ENCODE measurements around the gene CCL11.
"Not testable (repeated sequence)": the region's sequence is repeated elsewhere in the genome, so short reads cannot be mapped to it uniquely, and the experiment has no call there.

Gene CCL11

DNA sequence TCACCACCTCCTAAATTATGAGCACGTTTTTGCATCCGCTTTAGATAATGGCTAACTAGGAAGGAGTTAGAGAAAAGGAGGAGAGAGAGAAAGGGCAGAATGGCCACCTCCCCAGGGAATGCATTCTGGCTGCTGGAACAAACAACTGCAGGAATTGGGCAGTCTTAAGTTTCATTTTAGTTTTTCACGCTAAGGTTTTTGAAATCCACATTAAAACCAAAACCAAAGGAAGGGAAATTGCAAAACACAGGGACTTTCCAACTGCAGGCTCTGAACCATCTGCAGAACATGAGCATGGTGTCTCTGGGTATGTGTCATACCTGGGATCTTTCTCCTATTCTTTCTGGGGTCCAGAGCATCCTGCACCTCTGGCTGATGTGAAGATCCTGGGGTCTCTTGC is 21.6 kb downstream of the CCL11 start:
- DNase-seq (ENCODE audit: low spot score), result no peak

DNA sequence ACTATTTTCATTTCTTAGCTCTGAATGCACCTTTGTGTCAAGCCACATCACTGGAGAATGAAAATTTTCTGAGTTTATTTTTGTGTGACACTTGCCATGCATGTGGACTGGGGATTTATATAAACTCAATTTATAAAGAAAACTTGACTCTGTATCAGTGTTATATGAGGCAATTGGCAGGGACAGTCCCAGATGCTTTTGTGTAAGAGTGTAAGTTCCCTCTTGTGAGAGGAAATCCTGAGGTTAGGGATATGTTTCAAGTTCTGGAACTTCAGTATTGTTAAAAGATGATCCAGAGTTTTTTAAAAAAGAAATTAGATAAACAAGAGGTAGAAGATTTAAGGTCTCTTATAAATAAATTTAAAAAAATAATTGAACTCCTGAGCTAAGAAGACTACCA is 22.8 kb downstream of the CCL11 start:
- no peak for DNase-seq (ENCODE audit: low spot score)

DNA sequence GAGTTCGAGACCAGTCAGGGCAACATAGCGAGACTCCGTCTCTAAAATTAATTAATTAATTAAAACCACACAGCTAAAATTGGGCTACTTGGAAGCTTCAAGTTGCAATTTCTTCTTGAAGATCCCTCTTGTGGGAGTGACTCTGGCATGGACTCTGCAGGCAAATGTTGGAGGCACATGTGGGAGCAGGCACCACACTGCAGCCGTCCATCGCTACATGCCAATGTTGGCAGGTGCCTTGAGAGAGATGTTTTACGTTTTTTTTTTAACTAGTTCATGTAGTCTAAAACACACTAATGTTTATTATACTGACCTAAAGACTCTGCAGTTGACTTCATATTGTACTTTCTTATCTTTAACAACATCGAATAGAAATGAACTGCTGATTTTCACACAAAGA is 25.7 kb downstream of the CCL11 start:
- DNase-seq (ENCODE audit: low spot score), result no peak

DNA sequence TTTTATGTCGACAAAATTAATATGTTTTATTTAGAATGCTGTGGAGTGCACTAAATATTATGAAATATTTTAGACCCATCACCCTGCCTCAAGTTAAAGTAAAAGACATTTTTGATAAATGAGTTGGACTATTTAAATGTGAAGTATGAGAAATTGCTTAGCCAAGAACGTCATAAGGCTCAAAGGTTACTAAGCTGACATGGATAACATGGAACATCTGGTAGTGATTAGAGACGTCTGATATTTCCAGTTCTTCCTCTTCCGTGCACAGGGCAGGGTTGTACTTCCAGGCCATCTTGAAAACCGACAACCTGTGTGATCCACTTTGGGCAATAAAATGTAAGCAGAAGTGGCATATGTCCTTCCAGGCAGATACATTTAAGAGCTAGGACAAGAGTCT is 26.5 kb downstream of the CCL11 start:
- peak; percentile 24 for DNase-seq (ENCODE audit: low spot score)

DNA sequence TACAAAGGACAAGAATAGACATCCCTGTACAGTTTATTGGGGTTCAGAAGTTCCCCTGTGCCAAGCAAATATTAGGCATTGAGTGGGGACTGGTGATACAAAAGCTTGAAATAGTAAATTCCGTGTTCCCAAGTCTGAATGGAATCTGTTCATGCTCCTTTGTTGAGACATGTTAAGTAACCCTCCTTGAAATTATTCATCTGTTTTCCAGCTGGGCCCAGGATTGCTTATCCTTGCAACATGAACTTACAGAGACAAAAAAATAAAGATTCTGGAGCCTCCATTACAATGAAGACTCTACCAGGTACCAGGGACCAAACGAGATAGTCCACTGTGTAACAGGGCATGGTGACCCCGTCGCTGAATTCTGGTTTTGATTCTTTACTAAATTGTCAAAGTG is 27.6 kb downstream of the CCL11 start:
- no peak for DNase-seq (ENCODE audit: low spot score)

DNA sequence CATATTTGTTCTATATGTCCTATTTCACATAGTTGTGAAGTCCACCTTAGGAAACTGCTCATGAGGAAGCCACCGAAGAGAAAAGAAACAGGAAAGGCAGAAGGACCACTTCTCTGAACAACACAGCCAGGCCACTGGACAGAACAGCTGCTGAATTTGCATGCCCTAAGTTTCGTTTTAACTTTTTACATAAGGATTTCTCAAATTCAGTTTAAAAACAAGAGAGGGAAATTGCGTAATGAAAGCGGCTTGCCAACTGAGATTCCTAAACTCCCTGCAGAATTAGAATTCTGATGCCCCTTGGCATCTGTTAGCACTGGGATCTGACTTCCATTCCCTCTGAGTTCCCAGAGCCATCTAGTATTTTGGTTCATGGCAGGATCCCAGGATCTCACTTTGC is 28.7 kb downstream of the CCL11 start:
- DNase-seq (ENCODE audit: low spot score), result peak; percentile 23

DNA sequence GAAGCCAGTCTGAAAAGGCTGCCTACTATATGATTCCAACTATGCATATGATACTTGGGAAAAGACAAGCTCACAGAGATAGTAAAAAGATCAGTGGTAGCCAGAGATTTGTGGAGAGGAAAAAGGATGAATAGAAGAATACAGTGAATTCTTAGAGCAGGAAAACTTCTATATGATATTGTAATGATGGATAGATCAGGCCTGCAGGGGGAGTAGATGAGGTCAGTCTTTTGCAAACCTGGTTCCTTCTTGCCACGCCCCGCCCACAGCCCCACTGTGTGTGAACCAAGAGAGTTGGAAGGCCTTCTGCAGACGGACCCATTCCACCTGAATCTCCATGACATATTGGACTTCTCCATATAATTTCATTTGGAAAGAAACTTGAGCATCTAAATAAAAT is 32.9 kb downstream of the CCL11 start:
- no peak for DNase-seq (ENCODE audit: low spot score)

DNA sequence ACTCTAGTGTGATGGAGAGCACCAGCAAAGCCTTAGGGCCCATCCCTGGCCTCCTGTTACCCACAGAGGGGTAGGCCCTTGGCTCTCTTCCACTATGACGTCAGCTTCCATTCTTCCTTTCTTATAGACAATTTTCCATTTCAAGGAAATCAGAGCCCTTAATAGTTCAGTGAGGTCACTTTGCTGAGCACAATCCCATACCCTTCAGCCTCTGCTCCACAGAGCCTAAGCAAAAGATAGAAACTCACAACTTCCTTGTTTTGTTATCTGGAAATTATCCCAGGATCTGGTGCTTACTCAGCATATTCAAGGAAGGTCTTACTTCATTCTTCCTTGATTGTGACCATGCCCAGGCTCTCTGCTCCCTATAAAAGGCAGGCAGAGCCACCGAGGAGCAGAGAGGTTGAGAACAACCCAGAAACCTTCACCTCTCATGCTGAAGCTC is 33.5 kb downstream of the CCL11 start, which contains the start of gene CCL8:
Gene CCL8, plus strand, starts transcription at position 397 of the 445 bp plus-strand sequence. CDS start 67 bp downstream, outside the sequence.
- DNase-seq (ENCODE audit: low spot score), result no peak

DNA sequence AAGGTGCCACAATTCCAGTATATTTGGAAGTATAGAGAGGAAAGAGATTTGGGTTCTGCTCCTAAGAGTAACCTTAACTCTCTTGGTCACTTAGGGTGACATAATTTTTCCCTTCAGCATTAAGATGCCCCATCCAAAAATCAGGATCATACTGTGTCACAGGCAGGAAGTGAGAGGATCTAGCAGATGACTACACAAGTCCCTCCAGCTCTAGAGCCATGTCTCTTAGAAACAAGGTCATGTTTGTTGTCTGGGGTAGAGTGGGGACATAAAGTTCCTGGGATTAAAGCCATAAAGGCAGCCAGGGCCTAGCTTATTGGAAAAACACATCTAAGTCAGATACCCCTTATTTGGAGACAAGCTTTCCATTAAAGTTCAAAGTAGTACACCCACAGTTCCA is 36.4 kb downstream of the CCL11 start:
- no peak for DNase-seq (ENCODE audit: low spot score)

DNA sequence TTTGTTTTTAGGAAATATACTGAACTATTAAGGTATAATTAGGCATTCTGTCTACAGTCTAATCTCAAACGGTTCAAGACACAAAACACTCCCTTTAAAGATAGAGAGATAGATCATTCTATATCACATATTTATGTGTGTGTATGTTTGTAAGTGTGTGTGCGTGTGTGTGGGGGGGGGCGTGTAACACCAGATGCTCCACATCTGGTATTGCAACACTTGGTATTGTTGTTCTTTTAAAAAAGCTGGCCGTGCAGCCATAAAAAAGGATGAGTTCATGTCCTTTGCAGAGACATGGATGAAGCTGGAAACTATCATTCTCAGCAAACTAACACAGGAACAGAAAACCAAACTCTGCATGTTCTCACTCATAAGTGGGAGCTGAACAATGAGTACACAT is 42.0 kb downstream of the CCL11 start:
- not testable (repeated sequence) for DNase-seq (ENCODE audit: low spot score)

DNA sequence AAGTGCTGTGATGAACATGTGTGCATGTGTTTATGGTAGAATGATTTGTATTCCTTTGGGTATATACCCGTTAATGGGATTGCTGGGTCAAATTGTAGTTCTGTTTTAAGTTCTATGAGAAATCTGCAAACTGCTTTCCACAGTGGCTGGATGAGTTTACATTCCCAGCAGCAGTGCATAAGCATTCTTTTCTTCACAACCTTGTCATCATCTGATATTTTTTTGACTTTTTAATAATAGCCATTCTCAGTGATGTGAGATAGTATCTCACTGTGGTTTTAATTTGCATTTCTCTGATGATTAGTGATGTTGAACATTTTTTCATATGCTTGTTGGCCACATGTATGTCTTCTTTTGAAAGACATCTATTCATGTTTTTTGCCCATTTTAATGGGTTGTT is 52.2 kb downstream of the CCL11 start:
- DNase-seq (ENCODE audit: low spot score), result no peak
